ENCODE results near the gene OSCAR.

The OSCAR gene, protein sequence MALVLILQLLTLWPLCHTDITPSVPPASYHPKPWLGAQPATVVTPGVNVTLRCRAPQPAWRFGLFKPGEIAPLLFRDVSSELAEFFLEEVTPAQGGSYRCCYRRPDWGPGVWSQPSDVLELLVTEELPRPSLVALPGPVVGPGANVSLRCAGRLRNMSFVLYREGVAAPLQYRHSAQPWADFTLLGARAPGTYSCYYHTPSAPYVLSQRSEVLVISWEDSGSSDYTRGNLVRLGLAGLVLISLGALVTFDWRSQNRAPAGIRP

DNA sequence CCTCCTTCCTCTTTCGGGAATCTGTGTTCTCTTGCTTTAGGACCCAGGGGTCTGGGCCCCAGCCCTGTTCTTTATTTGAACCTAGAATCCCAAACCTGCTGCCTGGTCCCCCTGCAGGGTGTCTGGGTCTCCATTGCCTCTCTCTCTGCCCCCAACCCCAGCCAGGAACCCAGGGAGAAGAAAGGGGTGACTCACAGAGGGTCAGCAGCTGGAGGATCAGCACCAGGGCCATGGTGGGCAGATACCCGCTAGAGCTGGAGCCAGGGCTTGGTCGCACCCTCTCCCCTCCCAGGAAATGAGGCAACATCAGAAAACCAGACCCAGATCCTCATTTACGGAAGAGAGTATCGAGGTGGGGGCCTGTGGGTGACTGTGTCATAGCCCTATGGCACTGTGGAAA is at the start of gene OSCAR:
Gene OSCAR (minus strand): TSS at position 243 of the 400 bp plus-strand sequence. CDS start 11 bp downstream, at position 232.
- DNase-seq (ENCODE audit: low spot score): no peak

DNA sequence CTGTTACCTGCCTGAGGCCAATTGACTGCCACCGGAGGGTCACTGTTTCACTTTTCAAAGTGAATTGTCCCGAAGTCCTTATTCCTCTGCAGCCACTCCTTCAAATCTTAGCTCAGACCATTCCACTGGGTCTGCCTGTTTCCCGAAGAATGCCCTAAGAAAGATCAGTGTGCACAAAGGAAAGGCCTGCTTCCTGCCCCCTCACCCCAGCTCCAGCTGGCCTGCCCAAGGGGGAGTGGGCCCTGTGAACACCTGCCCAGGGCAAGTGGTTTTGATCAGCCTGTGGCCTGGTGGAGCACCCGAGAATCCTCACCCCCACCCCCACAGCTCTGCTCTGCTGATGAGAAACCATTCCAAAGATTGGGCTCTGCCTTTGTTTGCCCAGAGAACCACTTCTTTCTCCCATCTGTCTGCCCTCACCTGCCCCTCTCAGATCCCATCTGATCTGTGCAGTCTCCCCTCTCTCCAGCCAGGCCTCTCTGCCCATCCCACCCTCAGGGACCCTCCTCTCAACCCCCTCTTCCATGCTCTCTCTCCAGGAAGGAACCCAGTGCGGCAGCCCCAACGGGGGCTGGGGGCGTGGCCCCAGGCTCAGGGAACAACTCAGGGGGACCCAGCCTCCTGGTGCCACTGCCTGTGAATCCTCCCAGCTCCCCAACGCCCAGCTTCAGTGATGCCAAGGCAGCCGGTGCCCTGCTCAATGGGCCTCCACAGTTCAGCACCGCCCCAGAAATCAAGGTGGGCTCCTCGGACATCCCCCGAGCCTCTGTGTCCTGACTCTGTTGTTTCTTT is 48.6 kb upstream of the OSCAR start:
- DNase-seq (ENCODE audit: low spot score): no peak

DNA sequence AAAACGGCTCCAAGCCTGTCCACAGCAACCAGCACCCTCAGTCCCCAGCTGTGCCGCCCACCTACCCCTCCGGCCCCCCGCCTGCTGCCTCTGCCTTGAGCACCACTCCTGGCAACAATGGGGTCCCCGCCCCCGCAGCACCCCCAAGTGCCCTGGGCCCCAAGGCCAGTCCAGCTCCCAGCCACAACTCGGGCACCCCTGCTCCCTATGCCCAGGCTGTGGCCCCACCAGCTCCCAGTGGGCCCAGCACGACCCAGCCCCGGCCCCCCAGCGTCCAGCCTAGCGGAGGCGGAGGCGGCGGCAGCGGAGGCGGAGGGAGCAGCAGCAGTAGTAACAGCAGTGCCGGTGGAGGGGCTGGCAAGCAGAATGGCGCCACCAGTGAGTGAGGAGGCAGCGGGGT is 47.6 kb upstream of the OSCAR start:
- no peak for DNase-seq (ENCODE audit: low spot score)

DNA sequence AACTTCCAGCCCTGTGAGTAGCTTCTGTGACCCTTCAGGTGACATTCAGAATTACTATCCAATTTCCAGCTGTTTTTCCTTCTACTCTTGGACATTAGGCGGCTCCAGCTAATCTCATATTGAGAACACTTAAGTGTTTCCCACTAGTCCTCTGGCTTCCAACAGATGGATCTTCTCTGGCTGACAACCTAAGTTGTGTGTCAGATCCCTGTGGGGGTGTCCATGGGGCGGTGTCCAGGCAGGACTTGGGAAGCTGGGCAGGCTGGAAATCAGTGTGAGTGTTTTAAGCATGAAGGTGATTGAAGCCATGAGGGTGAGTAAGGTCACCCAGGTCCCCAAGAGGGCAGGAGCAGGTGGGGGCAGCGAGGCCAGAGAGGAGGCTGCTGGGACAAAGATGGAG is 47.1 kb upstream of the OSCAR start:
- no peak for DNase-seq (ENCODE audit: low spot score)

DNA sequence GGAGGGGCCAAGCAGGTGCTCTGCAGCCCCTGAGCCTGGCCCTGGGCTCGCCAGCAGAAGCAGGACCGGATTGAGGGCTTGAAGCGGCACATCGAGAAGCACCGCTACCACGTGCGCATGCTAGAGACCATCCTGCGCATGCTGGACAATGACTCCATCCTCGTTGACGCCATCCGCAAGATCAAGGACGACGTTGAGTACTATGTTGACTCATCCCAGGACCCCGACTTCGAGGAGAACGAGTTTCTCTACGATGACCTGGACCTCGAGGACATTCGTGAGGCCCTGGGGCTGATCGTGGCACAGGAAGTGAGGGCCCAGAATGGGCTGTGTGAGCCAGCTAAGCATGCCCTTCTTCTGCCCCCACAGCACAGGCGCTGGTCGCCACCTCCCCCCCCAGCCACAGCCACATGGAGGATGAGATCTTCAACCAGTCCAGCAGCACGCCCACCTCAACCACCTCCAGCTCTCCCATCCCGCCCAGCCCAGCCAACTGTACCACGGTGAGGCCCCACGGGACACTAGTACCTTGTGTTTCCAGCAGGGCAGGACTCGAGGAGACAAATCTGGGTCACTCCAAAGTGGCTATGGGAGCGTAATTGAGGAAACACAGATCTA is 45.0 kb upstream of the OSCAR start:
- DNase-seq (ENCODE audit: low spot score): no peak

DNA sequence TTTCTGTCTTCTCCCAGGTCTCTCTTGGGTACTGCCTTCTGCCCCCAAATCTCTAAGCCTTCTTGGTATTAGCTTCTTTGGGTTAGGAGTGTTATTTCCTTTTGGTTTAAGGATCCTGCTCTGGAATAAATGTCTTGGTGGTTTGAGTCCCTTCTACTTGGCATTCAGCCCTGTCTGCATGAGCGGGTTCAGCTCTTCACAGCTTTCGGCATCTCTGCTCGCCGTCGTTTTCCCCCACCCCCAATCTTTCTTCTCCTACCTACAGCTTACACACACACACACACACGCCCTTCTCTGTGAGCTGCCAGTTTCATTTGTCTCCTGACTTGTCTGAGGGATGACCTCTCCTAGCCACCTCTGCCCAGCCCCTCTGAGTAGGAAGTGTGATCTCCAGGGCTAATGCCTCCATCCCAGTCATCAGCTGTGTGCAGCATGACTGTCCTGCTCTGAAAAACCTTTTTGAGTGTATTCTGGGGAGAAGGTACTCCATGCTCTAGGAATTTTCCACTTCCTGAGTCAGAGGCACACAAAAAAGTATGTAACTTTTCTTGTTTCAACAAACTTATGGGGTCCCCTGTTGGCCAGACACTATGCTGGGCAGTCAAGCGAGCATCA is 41.7 kb upstream of the OSCAR start:
- no peak for DNase-seq (ENCODE audit: low spot score)

DNA sequence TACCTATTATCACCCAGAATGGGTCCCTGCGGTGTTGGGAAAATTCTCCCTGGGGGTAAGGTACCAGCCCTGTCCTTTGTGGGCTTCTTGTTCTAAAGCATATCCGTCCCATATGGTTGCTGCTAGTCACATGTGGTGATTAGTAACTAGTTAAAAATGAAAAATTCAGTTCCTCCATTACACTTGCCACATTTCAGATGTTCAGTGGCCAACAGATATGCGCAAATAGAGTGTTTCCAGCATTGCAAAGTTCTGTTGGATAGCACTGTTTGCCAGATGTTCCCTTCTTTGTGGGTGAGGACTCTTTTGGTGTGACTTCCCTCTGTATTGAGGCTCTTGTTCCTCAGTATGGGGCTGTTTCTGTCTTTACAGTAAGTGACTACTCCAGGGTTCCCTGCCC is 40.8 kb upstream of the OSCAR start:
- DNase-seq (ENCODE audit: low spot score): no peak

DNA sequence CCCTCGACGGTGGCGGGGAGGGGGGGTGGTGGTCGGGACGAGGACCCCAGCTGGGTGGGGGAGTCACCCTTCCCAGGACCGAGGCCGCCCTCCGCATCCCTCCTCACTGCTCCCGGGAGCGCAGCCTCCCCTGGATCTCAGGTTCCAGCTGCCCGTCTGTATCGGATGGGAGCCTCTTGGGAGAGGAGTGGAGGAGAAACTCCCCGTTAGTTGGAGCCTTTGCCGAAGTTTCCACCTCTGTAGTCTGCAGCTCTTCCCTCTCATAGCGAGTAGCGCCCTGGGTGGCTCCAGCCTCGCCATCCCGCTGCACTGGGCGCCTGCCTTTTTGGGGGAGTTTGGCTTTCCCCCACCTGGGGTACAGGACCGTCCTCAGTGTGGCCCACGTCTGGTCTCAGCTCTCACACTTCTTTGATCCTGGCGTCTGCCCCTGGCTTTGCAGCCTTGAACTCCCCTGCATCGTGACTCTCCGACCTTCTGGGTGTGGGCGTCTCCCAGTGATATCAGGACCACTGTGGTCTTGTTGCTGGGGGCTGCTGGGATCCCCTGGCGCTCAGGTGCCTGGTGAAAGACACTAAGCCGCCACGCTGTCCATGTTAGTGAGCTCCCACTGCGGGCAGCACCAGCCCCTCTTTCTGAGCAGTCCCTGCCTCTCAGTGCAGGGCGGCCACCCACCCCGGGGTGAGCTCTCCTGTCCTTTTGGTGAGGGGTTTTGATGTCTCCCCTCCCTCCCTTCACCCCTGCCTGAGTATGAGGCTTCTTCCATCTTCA is 38.1 kb upstream of the OSCAR start:
- peak; percentile 59 for DNase-seq (ENCODE audit: low spot score)

DNA sequence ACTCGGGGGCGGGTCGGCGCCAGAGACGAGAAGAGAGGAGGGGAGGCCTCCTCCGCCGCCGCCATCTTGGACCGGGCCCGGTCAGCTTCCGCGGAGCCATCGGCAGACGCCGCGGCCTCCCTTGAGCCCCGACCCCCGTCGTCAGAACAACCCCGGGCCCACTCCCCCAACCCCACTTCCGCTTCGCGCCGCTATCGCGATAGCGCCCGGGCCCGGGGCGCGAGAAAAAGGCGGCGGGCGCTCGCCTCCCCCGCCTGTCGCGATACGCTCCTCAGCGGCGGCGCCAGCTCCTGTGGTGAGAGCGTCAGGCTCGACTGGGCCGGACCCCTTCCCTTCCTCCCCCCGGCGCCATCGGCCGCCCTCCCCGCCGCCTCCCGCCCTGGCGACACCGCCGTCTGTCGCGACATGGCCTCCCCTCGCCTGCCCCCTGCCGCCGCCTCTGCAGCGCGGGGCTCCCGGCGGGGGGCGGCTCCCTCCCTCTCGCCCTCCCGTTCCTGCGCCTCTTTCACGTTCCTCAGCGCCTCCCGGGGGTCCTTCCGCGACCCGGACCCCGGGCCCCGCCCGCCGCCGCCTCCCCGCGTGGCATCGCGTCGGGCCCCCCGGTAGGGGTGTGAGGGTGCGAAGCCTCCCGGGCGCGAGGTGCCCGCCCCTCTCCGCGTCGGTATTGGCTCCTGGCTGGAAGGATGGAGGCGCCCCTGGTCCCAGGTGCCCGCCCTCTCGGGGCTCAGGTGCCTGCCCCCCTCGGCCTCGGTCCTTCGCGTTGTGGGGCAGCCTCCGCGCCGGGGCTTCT is 37.3 kb upstream of the OSCAR start, which contains the start of gene CNOT3:
Gene CNOT3 (plus strand): TSS at position 64 of the 790 bp plus-strand sequence. CDS start 5,217 bp downstream, outside the sequence.
- peak; percentile 65 for DNase-seq (ENCODE audit: low spot score)

DNA sequence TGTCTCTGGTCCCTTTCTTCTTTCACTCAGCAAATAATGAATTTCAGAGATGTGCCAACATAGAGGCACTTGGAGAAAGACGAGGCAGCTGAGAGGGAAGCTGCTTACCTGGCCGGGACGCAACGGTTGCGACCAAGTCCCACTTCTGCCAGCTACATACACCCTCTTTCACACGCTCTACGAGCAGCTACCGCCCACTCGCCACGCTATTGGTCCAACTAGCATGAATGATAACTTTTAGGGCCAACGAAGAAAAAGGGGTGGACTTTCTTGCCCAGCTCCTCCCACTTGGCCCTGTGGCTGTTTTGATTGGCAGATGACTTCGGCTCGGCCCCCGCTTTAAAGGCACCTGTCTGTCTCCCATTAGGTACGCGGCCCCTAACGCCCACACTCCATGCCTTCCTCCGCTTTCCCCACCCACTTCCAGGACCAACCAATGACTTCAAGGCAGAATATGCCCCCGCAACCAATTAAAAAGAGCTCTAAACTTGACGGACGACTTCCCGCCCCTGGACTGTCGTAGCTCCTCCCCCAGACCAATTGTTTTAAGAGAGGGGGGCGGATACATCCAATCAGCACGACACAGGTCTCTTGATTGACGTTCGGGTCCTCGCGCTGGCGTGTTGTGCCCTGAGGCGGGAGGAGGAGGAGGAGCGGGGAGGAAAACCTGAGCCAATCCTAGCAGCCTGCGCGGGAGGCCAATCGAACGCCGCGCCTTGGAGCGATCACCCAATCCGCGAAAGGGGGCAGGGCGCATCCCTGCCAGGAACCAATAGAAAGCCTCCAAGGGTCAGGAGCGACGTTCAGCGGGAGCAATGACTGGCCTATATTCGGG is 36.5 kb upstream of the OSCAR start:
- DNase-seq (ENCODE audit: low spot score): peak; percentile 100

DNA sequence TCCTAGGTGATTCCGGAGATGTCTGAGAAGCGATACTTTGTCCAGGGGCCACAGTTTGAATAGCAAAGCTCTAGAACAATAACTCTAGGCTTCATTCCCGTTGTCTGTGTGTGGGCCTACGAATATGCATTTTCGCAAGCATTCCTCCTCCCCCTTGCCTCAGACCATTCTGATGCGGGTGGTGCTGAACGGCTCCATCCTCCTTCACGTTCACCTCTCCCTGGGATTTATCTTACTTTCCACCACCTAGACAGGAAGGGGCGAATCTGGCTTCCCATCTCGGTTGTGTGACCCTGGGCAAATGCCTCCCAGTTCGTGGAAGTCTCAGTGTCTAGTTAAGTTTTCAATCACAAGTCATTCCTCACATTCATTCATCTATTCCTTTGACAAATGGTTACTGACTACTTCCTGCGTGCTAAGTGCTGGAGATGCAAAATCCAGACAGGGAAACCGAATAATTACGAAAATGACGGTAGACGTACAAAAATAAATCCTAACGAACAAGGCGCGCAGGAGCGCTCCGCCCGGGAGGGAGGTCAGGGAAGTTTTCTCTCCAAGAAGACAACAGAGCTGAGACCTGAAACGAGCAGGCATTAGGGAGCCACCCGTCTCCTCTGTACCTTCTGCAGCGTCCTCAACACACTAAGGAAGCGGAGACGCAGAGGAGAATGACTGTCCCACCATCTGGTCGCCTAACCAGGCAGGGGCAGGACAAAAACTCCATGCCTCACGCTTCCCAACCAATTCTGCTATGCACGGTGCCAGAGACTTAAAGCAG is 35.7 kb upstream of the OSCAR start:
- peak; percentile 54 for DNase-seq (ENCODE audit: low spot score)

DNA sequence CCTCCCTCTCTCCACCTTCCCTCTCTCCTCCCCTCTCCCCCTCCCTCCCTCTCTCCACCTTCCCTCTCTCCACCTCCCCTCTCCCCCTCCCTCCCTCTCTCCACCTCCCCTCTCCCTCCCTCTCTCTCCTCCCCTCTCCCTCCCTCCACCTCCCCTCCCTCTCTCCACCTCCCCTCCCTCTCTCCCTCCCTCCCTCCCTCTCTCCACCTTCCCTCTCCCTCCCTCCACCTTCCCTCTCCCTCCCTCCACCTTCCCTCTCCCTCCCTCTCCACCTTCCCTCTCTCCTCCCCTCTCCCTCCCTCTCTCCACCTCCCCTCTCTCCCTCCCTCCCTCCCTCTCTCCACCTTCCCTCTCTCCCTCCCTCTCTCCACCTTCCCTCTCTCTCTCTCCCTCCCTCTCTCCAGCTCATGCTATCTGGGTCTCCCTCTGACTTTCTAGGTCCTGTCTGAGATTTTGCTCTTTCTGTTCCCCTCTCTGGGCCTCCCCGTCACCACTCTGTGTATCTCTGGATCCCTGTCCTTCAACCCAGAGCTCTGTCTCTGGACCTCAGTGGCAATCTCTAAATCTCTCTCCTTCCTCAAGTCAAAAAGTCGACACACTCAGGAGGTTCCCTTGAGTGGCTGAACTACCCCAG is 33.5 kb upstream of the OSCAR start:
- DNase-seq (ENCODE audit: low spot score): no peak

DNA sequence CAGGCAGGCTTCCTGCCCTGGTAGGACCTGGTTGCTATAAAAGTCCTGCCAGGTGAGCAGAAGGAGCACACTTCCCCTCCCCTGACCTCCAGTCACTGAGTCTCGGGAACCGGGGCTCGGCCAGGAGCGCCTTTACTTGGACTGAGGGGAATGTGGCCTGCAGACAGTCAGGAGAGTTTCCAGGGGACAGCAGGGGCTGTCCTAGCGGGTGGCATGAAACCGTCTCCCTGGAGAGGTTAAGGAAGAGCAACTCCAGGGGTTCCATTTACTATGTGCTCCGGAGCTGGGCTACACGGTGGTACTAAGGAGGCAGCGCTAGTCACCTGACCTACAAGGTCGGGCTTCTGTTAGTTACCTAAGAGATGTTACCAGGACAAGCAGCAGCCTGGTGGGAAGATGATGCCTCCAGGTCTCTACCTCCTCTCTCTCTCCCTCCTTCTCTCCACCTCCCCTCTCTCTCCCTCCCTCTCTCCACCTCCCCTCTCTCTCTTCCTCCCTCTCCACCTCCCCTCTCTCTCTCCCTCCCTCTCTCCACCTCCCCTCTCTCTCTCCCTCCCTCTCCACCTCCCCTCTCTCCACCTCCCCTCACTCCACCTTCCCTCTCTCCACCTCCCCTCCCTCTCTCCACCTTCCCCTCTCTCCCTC is 32.8 kb upstream of the OSCAR start:
- DNase-seq (ENCODE audit: low spot score): peak; percentile 92

DNA sequence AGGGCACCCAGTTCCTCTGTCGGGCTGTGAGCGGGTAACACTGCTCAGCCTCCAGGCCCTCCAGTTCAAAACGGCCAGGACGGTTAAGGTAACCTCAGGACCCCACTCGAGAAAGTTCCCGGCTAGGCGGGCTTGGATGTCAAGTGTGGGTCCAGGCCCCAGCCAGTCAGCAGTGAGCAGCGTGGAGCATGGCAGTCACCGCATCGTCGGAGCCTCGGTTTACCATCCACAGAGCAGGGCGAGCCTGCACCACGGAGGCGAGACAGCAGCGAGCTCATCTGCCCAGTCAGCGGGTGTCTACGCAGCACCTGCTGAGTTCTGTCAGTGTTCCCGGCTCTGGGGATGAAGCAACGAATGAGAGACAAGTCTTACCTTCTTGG is 29.0 kb upstream of the OSCAR start:
- no peak for DNase-seq (ENCODE audit: low spot score)

DNA sequence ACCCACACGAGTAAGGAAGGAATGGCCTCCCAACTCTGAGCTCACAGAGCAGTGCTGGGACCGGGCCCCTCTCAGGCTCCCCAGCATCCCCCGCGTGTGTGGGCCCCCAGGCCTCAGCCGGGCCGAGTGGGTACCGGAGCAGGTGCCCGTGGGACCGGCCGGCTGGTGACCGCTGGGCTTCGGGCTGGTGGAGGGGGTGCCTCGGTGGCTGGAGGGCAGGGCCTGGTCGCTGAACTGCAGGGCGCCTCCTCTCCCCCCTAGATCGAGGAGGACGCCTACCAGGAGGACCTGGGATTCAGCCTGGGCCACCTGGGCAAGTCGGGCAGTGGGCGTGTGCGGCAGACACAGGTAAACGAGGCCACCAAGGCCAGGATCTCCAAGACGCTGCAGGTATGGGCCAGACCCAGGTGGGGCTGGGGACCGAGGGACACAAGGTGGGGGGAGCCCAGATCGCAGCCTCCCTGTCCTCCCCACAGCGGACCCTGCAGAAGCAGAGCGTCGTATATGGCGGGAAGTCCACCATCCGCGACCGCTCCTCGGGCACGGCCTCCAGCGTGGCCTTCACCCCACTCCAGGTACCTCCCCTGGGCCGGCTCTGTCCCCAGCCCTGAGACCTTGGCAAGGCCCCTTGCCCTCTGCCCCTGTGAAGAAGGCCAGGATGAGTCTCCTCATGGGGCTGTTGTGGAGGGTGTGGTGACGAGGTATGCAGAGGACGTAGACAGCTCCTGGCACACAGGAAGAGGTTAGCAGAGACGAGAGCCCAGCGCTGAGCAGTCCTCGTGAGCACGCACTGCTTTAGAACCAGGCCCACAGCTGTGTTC is 28.4 kb upstream of the OSCAR start:
- no peak for DNase-seq (ENCODE audit: low spot score)

DNA sequence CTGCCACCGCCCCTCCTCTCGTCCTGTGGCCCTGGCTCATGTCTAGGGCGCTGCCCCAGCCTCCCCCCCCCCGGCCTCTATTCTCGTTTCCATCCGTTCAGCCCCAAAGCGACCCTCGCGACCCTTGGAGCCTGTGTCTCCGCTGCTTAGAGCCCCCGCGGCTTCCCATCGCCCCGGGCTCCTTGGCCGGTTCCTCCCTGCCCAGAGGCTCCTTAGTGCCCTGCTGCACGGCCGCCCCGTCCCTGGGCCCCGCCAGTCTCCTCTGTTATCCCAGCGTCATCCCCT is 27.8 kb upstream of the OSCAR start:
- no peak for DNase-seq (ENCODE audit: low spot score)

DNA sequence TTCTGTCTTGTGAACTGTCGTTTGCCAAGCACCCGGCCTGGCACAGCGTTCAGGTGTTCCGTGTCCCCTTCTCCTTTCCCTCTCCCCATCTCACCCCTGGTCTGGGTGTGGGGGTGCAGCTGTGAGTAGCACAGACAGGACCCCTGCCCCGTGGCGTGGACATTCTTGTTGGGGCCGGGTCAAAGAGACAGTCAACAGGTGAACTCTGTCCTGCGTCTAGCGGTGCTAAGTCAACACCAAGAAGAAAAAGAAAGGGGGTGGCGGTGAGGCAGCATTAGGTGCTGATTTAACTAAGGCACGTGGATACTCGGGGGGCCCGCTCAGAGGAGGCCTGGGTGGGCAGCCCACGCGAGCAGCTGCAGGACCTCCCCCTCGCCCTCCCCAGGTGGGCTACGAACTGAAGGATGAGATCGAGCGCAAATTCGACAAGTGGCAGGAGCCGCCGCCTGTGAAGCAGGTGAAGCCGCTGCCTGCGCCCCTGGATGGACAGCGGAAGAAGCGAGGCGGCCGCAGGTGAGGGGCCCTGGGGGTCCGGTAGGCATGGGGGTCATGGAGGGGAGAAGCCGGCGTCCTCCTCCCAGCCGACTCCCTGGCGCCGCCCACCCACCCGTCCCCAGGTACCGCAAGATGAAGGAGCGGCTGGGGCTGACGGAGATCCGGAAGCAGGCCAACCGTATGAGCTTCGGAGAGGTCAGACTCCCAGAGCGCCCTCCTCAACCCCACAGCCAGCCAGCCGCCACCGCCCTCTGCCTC is 27.3 kb upstream of the OSCAR start:
- no peak for DNase-seq (ENCODE audit: low spot score)
